Stomach (tissue), 9 donors: ENCODE data around the gene SNRNP48. TPM values are rescaled to one million over a fixed set of nuclear protein-coding genes. Genes with fewer than 3 reads are reported as not detected.

Experiments used
- DNase-seq, 2 donors: peaks; one replicate each; pipeline versions ENCODE4 v3.0.0 to v3.0.0-alpha.2; 2013 to 2019
- H3K27ac ChIP-seq, 5 donors: fragments of 200-600 bp in 4 of 5; sonication (generic) in 4 of 5; one replicate each; pipeline ENCODE4 v1.5.1; 2013 to 2019; ENCODE audit warnings: mild to moderate bottlenecking in 1 of 5, moderate library complexity in 1 of 5
- H3K27me3 ChIP-seq, 3 donors: fragments of 200-600 bp; sonication (generic); one replicate each; pipeline ENCODE4 v1.5.1; 2017 to 2019; ENCODE audit warnings: mixed run types in 1 of 3
- H3K36me3 ChIP-seq, 4 donors: fragments of 200-600 bp; sonication (generic); 1 replicate in 3 of 4; 2 replicates in 1 of 4; pipeline ENCODE4 v1.5.1; 2016 to 2019
- H3K4me1 ChIP-seq, 4 donors: fragments of 200-600 bp; sonication (generic); one replicate each; pipeline ENCODE4 v1.5.1; 2016 to 2019
- H3K4me3 ChIP-seq, 4 donors: fragments of 200-600 bp; sonication (generic) in 3 of 4; one replicate each; pipeline ENCODE4 v1.5.1; 2016 to 2019; ENCODE audit warnings: mild to moderate bottlenecking in 1 of 4
- H3K9me3 ChIP-seq, 4 donors: fragments of 200-600 bp; sonication (generic); one replicate each; pipeline ENCODE4 v1.5.1; 2016 to 2019
- CTCF ChIP-seq, 7 experiments: fragments of 450-650 bp in 4 of 7; fragments of 200-600 bp in 3 of 7; sonication (generic) in 3 of 7; IDR thresholded peaks; one replicate each; pipeline ENCODE4 v1.5.1; 2016 to 2019; ENCODE audit warnings: antibody characterized with exemption in 7 of 7, control low read depth in 2 of 7, mild to moderate bottlenecking in 1 of 7
- EP300 ChIP-seq: sonication (generic); formaldehyde crosslinking; IDR thresholded peaks from one replicate; pipeline ENCODE4 v1.6.1; 2017; ENCODE audit warnings: antibody characterized with exemption
- POLR2A ChIP-seq, 4 donors: fragments of 450-650 bp; IDR thresholded peaks; one replicate each; pipeline ENCODE4 v1.6.1; 2016; ENCODE audit warnings: antibody characterized with exemption in 4 of 4, control low read depth in 2 of 4, mild to moderate bottlenecking in 1 of 4, moderate library complexity in 1 of 4
- POLR2AphosphoS5 ChIP-seq, 3 donors: sonication (generic); formaldehyde crosslinking; IDR thresholded peaks; one replicate each; pipeline ENCODE4 v1.6.1; 2016; ENCODE audit warnings: antibody characterized with exemption in 3 of 3
- WGBS, 5 donors: extraction: QIAGEN DNeasy Blood & Tissue Kit in 3 of 5; methylation state at CpG; one replicate each; pipeline versions ENCODE4 v1.1.5 to v1.1.7; 2013 to 2018; 5-methylcytosine and 5-hydroxymethylcytosine counted together
- intact Hi-C: fragments of 100-400 bp; cut with DNase I; formaldehyde crosslinking; loops from one replicate; pipeline ENCODE4 v1.15.1; 2023; ENCODE audit warnings: low total_unique reads
- polyA plus RNA-seq, 3 donors: library from polyadenylated mRNA; stranded (reverse); fragments of 200-250 nt; gene quantifications; one replicate each; pipeline ENCODE4 v1.2.3, GENCODE V29; 2013
- total RNA-seq, 5 donors: library from RNA; depleted of rRNA; stranded (reverse); fragments of >200 nt; gene quantifications; one replicate each; pipeline versions ENCODE4 v1.1.0 to v1.2.3, GENCODE V29; 2014 to 2016
- donor health status: healthy with polysubstance abuse.
- donor health status: Bipolar disorder and iron deficiency.
- donor health status: healthy.

SNRNP48 gene
- total and polyA plus RNA-seq, 8 donors: 5.1 to 138 (median 13.0) TPM

- no peak overlapping the region for H3K4me3 ChIP-seq
- no peak for TF ChIP-seq EP300
- TF ChIP-seq POLR2AphosphoS5 (IDR thresholded peaks at IDR 0.05): no peak
- TF ChIP-seq CTCF (IDR thresholded peaks at IDR 0.05): no peak
- no peak for TF ChIP-seq POLR2A (IDR thresholded peaks at IDR 0.05)
- H3K36me3 ChIP-seq: peaks cover 21 to 100% (median 96%) of the 10 kb centered on the region in 4 donors
- WGBS, 5 donors: 82 to 86% (median 84%) methylated on average over 2 of the region's 2 CpGs
- H3K4me1 ChIP-seq: no peaks in the 10 kb centered on the region
- no peaks in the 10 kb centered on the region for H3K9me3 ChIP-seq
- peaks cover 0 to 6% (median 0%) of the 10 kb centered on the region in 3 donors for H3K27me3 ChIP-seq
- DNase-seq: no peak
- H3K27ac ChIP-seq: no peak overlapping the region
- intact Hi-C loops: no loop called here
These were observed 15.5 kb upstream of the SNRNP48 start for GRCh38 chr6:7574500-7574899.

- intact Hi-C loops: no loop called here
- TF ChIP-seq POLR2AphosphoS5 (IDR thresholded peaks at IDR 0.05) (no peak), CTCF (IDR thresholded peaks at IDR 0.05) (no peak), POLR2A (IDR thresholded peaks at IDR 0.05) (no peak), EP300 (no peak)
- no peaks in the 10 kb centered on the region for H3K27me3 ChIP-seq
- no peak overlapping the region for H3K27ac ChIP-seq
- H3K36me3 ChIP-seq: peaks cover 15 to 96% (median 90%) of the 10 kb centered on the region in 4 donors
- H3K4me1 ChIP-seq: no peaks in the 10 kb centered on the region
- H3K4me3 ChIP-seq: no peak overlapping the region
- 0 to 46% (median 2%) methylated on average over 2 of the region's 2 CpGs for WGBS, 5 donors
- no peaks in the 10 kb centered on the region for H3K9me3 ChIP-seq
- DNase-seq: no peak
These were observed 11.5 kb upstream of the SNRNP48 start for GRCh38 chr6:7578516-7578915.

DNA sequence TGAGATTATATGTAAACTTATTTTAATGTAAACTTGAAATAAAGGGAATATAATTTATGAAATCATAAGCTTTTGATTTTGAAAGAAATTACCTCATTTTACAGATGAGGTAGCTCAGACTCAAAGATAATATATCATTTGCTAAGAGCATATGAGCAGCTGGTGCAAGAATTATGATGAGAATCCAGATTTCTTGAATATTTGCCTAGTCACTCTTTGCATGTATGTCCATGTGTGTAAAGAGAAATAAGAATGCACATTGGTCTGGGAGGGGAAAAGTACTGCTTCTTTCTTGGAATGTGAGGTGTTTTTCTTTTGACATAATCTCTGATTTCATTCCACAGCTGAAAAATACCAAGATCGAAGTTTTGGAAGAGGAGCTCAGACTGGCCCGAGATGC lies 11.1 kb upstream of the SNRNP48 start:
- no peak overlapping the region for H3K27ac ChIP-seq
- WGBS, 5 donors: 85 to 97% (median 91%) methylated on average over 2 of the region's 2 CpGs
- no peak for TF ChIP-seq POLR2A (IDR thresholded peaks at IDR 0.05)
- TF ChIP-seq CTCF (IDR thresholded peaks at IDR 0.05): no peak
- TF ChIP-seq EP300: no peak
- TF ChIP-seq POLR2AphosphoS5 (IDR thresholded peaks at IDR 0.05): no peak
- intact Hi-C loops: no loop called here
- H3K27me3 ChIP-seq: no peaks in the 10 kb centered on the region
- H3K9me3 ChIP-seq: no peaks in the 10 kb centered on the region
- H3K4me1 ChIP-seq: no peaks in the 10 kb centered on the region
- peaks cover 15 to 96% (median 90%) of the 10 kb centered on the region in 4 donors for H3K36me3 ChIP-seq
- H3K4me3 ChIP-seq: no peak overlapping the region
- DNase-seq: no peak

DNA sequence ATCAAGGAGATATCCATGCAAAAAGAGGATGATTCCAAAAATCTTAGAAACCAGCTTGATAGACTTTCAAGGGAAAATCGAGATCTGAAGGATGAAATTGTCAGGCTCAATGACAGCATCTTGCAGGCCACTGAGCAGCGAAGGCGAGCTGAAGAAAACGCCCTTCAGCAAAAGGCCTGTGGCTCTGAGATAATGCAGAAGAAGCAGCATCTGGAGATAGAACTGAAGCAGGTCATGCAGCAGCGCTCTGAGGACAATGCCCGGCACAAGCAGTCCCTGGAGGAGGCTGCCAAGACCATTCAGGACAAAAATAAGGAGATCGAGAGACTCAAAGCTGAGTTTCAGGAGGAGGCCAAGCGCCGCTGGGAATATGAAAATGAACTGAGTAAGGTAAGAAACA lies 10.1 kb upstream of the SNRNP48 start:
- H3K9me3 ChIP-seq: no peaks in the 10 kb centered on the region
- H3K4me1 ChIP-seq: no peaks in the 10 kb centered on the region
- no peak overlapping the region for H3K4me3 ChIP-seq
- DNase-seq: no peak
- H3K27ac ChIP-seq: no peak overlapping the region
- intact Hi-C loops: no loop called here
- WGBS, 5 donors: 94 to 98% (median 95%) methylated on average over 9 of the region's 9 CpGs
- no peaks in the 10 kb centered on the region for H3K27me3 ChIP-seq
- H3K36me3 ChIP-seq: peaks cover 15 to 96% (median 86%) of the 10 kb centered on the region in 4 donors
- TF ChIP-seq EP300: no peak
- TF ChIP-seq CTCF (IDR thresholded peaks at IDR 0.05): no peak
- no peak for TF ChIP-seq POLR2AphosphoS5 (IDR thresholded peaks at IDR 0.05)
- TF ChIP-seq POLR2A (IDR thresholded peaks at IDR 0.05): no peak
